ENCODE results near the gene MYH11.
A peak's percentile ranks its signal among the peaks of the same experiment; 100 is the strongest.

GRCh38 chr16:15765880-15766279 lies 90.9 kb downstream of the MYH11 start:
- TF ChIP-seq CTCF (optimal IDR thresholded peaks at IDR 0.05 in 1 of 3, IDR thresholded peaks at IDR 0.05 in 1 of 3, conservative IDR thresholded peaks at IDR 0.05 in 1 of 3; ENCODE audit: extremely low read depth in 1 of 3, insufficient read depth in 2 of 3, low read length in 3 of 3) (peak; percentile 46 to 77 (median 70)), EZH2 (IDR thresholded peaks at IDR 0.05; ENCODE audit: low read length) (no peak)
